ENCODE data around the gene FGF14.

The FGF14 gene

DNA sequence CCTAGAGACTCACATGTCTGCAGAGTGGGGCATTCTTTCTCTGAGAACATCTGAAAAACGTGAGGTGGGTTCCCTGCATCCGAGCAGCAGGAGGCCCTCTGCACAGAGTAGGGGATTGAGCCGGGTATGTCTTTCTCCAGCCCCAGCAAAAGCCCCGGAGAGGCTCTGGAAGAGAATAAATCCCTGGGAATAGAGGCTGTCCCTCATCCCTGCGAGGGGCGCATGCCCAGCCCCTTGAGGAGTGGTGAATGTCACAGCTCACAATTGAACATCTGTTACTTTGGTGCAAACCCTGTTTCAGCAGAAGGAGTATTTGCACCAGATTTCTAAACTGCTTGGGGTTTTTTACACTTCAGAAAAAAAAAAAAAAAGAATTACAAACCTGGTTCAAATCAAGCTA is 164.6 kb downstream of the FGF14 start:
- no peak for DNase-seq

DNA sequence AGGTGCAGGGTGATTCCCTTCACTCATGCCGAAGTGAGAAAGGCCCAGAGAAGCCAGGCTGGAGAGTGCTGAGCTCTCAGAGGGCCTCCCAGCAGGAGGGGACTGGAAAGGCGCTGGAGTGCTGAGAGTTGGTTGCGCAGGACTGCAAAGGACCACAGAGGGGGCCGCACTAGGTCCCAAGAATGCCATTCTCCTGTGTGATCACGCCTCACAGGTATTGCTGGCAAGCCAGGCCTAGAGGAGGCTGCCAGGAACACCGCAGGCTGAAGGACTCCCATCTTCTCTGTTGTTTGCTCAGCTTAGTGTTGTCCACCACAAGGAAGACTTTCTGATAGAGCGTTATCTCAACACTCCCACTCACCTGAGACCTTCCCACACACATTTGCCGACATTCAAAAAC is 165.0 kb downstream of the FGF14 start:
- no peak for DNase-seq

DNA sequence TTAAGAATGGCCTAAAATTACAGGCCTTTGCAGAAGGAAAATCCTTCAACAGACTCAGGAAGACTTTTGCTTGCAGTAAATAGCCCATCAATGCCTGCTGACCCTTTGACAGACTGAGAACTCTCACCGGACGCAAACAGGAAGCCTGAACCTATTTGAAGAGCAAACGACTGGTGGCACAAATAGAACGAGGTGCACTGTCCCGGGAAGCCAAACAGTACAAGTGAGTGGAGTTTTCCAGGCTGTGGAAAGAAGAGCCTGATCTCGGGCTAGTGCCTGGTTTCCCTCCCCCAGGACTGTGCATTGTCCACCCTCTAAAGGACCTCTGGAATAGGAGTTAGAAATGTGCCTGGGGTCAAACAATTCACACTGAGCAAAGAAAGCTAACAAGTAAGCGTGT is 165.5 kb downstream of the FGF14 start:
- no peak for DNase-seq

DNA sequence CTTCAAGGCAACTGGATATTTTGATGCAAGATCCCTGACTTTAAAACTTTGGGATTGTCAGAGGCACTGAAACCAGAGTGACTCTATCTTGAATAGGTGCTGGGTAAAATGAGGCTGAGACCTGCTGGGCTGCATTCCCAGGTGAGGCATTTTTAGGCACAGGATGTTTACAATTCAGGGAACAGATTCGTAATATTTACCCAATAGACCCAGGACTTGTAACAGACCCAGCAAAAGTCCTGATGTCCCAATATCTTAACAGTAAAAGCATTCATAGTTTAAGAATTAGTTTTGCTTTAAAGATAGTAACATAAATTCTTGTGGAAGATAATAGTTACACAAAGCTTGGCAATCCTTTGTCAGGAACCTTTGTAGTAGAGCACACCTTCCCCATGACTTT is 166.2 kb downstream of the FGF14 start:
- no peak for DNase-seq

DNA sequence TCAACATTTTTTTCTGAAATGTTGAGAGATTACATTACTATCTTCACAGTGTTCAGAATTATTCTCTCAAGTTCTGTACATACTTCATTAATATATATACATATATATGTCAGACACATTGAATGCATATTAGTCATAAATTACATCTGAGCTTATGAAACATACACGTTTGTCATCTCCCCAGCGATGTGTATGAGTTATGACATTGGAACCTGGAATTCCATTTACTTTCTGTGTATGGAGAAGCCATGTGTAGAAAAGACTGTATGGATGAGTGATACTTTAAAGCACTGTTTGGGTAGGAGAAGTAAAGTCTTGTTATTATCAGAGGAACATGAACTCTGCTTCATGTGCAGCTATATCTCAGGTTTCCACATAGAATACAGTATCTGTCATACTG is 167.2 kb downstream of the FGF14 start:
- DNase-seq, result no peak

DNA sequence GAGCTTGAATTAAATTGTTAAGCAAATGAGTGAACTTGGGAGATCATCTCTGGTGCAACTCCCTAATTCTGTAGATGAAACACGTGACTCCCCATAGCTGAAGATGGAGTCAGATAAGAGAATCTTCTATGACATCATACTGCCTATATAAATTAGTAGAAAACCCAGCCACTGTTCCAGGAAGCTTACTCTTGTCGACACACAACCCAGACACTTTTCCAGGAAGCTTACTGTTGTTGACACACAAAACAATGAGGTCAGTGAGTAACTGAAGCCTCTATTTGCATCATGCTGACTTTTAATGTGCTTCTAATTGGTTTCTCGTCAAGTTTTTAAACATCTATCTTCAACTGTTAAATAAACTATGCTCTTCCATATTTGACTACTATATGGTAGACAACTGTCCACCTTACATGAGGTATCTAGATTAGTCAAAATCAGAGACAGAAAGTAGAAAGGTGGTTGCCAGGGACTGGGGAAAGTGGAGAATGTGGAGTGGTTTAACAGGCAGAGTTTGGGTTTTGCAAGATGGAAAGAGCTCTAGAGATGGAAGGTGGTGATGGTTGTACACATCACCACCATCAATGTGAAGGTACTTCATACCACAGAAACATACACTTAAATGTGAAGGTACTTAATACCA is 168.2 kb downstream of the FGF14 start:
- DNase-seq, result no peak

DNA sequence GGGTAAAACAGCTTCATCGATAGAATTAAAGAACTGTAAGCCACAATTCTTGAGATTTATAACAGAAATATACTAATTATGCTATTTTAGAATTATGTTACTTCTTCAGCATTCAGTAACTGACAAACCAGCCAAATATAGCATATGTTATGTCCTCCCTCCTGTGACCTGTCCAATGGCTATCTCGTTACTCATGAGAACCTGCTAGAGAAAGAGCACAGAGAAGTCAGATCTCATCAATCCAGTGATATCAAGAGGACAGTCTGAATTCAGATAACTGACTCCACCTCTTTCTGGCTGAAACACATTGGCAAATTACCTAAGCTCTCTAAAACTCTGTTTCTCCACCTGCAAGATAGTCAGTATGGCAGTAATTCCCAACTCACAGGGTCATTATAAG is 170.4 kb downstream of the FGF14 start:
- DNase-seq, result no peak

DNA sequence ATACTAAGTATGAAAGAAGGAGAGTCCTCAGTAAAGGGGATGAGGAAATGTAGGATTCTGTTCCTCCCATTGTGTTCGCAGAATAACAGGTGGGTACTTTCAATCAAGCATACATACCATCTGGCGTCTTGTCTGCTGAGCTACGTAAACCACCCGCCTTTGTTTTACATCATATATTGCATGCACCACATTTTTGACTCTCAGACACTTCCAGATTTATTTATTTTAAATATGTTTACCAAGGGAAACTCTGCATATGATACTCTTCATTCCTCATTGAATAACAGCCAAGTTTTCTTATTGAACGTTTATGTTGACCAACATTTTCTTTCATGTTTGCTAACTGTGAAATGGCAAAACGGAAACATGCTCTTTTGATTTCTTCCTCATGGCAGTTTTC is 174.1 kb downstream of the FGF14 start:
- DNase-seq, result no peak

DNA sequence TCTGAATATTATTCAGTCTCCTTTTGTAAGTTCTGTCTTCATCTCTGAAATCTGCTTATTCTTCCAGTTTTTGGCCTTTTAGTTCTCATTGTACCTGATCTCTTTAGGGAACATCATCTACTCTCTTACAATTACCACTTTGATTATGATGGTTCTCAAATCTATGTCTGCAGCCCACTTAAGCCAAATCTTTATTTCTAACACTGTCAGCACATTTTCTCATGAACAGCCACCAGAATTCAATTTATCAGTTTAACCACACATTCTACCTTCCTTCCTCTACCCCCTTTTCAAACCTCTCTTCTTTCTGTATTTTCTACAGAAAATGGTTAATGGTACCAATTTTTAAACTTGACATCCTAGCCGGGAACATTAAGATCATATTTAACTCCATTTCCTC is 175.3 kb downstream of the FGF14 start:
- DNase-seq, result no peak

DNA sequence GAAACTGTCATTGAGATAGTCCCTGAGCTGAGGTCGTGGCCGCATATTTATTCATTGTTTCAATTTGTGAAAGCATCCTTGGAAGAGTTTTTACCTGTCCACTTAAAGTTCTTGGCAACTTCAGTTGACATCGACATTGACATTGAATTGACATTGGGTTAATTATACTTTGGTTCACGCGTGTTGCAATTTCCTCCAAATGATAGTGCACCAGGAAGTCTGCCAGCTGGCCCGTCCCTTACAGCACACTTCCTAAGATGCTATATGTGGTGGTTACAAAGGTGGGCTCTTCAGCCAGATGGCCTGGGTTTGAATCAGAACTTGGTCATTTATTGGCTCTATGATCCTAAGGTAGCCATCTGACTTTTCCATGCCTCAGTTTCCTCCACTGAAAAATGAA is 176.0 kb downstream of the FGF14 start:
- no peak for DNase-seq

DNA sequence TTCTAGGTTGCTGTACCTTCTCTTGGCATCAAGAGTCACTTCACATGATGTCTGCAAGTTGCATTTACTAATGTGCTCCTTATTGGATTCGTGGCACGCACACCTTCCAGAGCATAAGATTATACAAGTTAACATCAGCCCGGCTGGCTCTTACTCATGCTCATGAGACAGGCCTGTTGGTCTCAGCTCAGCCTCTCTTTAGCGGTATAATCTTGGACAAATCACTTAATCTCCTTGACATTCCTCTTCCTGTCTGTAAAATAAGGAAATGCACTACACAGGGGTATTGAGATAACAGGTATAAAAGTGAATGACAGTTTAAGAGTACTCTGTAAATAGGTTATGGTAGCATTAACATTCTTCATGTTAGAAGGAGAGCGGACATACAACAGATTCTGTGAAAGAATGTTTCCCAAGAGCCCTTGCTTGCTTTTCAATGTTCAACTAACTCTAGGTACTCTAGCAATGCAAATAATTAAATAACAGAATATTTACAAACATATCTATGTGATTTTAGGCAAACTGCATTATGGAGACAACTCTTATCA is 181.1 kb downstream of the FGF14 start:
- DNase-seq, result no peak

DNA sequence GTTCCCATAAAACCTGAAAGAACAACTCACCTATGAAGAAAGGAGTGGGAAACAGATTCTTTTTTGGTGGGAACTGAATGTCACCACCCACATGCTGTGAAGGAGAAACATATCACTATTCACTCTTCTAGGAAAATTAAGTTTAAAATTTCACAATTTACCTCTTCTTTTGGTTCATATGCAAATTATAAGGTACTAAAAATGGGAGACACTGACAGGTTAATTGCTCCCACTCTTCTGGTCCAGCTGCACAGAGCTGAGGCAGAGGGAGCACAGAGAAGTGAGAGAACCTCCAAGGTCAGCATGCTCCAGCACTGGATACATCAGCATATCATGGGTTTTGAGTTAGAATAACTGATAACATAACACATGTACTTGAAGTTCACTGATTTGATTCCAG is 186.9 kb downstream of the FGF14 start:
- no peak for DNase-seq

DNA sequence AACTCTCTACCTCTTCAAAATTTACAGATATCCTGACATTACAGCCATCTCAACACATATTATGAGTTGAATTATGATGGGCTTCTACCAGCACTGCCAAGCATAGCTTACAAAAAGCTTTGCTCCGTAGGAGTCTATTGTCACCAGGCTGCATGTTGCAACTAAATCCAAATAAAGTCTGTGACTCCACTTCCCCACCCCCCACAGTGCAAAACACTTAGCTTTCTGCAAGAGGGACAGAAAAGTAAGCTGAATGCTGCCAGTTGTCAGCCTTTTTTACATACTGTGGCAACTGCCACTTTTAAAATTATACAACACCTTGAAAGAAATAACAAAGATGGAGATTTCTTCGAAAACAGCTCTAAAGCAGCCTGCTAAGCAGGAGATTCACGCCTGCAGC is 189.1 kb downstream of the FGF14 start:
- DNase-seq, result no peak

DNA sequence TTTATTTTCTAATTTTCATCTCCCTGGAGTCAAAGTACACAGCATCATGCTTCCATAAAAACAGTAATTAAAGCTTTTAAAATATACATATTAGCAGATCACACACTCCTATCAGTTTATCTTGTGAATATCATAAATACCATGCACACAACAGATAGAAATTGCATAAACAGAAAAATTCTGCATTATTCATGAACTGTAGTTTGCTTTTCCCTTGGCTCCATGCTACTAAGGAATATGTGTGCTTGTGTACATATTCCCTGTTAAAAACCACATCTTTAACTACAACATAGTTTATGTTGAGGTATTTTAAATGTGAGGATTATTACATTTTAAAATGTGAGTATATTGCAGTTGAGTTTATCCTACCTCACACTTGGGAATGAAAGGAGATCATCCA is 193.5 kb downstream of the FGF14 start:
- no peak for DNase-seq

DNA sequence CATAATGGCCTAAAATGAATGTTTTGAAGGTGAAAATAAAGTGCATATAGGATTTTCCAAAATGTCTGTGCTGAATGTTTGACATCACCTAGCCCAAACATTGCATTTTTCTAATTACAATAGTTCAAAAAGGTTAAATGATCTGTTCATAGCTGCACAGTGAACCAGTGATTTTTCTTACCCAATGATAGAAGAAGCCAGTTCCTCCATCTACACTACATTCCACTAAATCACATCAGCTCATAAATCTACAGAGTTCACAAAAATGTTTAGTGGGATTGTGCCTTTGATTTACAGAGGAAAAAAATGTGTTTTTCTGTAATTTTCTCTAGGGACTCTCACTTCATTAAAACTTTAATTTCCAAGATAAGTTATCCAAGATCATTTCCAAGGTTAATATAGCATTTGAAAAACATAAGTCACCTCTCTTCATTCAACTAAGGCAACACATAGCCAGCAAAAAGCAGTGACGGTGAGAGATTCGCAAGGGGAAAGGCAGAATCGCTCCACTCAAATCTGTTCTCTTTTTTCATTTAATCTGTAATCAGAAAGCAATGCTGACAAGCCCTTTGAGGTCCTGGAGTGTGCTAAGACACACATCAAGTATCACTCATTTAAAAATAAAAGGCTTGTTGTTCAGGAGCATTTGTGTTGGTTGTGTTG is 194.0 kb downstream of the FGF14 start:
- DNase-seq, result no peak

DNA sequence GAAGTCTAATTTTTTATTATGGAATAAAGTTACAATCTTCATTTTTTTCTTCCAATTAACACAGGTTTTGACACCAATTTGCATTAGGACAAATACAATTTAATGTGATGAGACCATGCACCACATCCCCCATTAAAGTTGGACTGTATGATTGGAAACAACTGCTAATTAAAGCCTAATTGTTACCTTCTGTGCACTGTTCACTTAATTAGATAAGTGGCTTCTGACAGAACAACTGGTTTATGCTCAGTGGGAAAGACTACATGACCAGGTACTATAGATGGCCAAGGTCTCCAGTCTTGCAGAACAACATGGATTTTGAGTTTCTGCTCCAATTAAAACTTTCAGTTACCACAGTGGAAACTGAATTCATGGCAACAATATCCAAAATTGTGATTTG is 198.1 kb downstream of the FGF14 start:
- no peak for DNase-seq

DNA sequence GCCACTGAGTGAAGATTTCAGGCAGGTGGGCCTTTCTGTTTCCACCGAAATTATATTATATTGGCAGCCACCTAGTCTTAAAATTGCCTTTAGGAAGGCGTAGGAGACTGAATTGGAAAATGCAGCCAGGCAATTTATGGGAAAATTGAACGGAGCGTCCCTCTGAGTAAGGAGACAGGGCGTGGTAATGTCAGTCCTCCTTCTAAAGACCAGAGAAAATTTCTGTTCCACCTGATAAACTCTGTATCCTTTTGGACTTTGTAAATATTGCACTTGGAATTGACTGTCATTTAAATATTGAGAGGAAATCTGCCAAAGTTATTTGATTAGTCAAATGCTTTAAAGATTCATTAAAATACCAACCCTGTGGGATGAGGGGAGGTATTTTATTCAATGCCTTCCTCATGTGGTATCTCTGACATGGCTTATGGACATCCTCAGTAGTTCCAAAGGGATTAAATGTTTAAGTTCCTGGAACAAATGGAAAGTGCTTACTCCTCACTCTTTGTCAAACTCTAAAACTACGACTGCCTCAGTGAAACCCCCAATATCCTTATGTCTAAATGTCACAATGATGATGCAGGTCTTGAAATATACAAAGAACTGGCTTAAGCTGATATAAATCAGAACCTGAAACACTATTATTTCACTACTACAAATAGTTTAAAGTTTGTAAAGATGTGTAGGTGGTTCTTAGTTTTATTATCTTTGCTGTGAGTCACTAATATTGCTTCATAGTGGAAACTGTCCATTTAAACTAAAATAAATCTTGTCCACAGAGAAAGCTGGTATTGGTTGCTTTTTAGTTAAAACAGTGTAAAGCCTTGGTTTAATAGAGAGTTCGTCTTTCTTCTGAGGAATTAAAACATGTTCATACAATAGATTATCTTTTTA is 203.2 kb downstream of the FGF14 start:
- no peak for DNase-seq

DNA sequence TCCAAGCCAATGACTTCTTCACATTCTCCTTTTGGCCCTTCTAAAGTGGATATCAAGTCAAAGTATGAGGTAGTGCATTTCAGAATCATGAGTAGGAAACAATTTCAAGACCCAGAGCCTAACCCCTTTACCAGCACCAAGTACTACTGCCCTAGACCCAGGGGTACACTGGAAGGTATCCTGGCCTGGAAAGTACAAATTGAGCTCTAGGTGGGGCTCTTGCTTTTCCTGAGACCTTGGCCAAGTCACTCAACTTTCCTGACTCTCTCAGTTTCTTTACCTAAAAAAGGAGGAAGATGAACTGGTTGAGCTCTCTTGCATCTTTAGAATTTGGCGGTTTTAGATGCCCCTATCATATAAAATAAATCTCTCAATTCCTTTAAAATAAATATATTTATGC is 204.7 kb downstream of the FGF14 start:
- DNase-seq, result no peak

DNA sequence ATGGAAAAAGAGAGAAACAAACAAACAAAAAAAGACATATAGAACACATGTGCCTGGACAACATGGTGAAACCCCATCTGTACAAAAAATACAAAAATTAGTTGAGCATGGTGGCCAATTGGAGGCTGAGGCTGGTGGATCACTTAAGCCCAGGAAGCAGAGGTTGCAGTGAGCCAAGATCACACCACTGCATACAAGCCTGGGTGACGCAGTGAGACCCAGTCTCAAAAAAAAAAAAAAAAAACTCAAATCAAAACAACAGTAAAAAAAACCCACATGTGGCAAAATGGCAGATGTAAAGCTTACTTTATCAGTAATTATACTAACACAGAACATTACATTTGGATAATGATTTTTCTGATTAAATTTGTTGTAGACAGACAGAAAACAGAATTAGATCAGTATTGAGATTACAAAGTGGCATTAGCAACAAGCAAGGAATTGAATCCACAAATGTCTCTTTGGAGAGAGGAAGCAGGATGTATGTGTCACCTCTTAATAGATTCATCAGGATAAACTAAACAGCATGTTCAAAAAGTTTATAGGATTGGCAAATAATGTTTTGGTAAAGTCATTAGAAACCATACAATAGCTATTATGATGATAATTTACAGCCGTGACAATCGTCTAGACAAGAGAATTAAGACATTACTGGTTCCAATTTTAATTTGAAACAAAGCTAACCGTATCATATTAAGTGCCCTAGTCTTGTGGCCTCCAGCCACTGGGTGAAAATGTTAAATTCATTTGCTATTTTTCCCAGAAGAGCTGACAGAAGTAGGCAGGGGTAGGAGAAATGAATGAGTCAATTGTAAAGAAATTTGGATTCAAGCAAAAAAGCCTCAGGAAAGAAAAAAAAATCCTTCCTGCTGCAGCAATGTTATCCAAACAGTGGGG is 206.0 kb downstream of the FGF14 start:
- DNase-seq, result no peak

DNA sequence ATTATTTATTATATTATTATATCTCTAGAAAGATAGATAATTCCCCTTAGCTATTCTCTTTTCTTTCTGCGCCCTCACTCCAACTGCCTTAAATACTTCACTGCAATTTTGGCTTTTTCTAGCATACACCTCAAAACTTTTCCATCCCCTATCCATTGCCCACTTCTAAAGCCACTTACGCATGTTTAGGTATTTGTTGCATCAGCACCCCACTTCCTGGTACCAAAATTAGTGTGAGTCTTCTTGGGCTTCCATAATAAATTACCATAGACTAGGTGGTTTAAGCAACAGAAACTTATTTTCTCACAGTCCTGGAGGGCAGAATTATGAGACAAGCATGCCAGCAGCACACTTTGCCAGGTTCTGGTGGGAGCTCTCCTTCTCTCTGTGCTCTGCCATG is 209.0 kb downstream of the FGF14 start:
- no peak for DNase-seq

DNA sequence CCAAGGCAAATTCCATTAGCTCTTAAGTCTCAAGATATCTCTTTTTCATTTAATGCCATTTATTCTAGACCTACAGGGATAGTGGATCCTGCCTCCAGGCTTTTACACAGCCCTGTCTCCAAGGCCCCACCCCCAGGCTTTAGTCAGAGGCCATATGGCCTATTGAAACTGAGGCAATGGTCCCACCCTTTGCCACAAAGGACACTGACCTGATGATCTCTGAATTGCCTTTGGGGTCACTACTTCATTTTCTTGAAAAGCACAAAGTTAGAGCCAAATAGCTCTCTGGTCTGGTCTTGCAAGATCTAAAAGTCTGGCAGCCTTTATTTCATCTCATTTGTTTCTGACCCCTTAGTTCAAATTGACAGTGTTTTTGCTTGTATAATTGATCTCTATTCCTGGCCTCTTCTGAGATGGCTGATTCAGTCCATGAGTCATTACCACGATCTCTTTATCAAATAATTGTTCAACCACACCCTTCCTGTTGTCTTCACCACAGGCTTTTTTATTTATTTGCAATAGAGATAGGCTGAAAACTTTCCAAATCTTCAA is 209.8 kb downstream of the FGF14 start:
- DNase-seq, result no peak

DNA sequence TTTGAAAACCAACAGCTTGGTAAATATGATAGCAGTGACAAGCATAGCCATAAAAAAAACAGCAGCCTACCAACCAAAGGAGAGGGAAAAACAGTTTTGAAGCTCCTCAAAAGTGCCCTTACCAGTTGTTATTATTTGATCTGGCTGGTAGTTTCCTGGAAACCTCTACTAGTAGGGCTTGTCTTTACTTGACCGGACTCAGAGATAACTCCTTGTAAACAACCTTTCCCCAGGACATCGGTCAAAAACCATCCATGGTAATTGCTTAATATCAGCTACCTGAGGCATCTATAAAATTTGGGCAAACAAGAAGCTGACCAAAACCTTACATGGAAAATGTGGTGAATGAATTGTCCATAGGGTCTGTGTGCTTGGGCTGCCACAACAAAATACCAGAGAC is 210.9 kb downstream of the FGF14 start:
- DNase-seq, result no peak

All from effector CD8-positive, alpha-beta T cell (primary cell).